HG03575 (cell line): ENCODE results near the gene SYNC.
A peak's percentile ranks its signal among the peaks of the same experiment; 100 is the strongest.
"Not testable (repeated sequence)": the region's sequence is repeated elsewhere in the genome, so short reads cannot be mapped to it uniquely, and the experiment has no call there.

Source experiments
- ATAC-seq: cut with Tn5 transposase; IDR thresholded peaks from one replicate; pipeline ENCODE4 v1.9.1; 2021; ENCODE audit not compliant: unreplicated experiment, insufficient number of reproducible peaks, low FRiP score; ENCODE audit errors: extremely low read depth

Gene SYNC

GRCh38 chr1:32651461-32652073 is 51.0 kb downstream of the SYNC start:
- no peak for ATAC-seq

GRCh38 chr1:32650752-32651460 is 51.7 kb downstream of the SYNC start, which contains the start of gene RBBP4:
Gene RBBP4, plus strand, starts transcription at chr1:32651208. Its CDS starts 99 bp downstream, at chr1:32651307.
- ATAC-seq: peak; percentile 38

- peak; percentile 64 for ATAC-seq
These were observed 52.3 kb downstream of the SYNC start, which contains the start of gene ZBTB8OS for GRCh38 chr1:32650248-32650751. Gene ZBTB8OS, minus strand, starts transcription at chr1:32650550. Its CDS starts 21 bp downstream, at chr1:32650529.

GRCh38 chr1:32647308-32648134 is 55.0 kb downstream of the SYNC start:
- no peak for ATAC-seq

- ATAC-seq: no peak
These were observed 58.1 kb downstream of the SYNC start for GRCh38 chr1:32644426-32644825.

- ATAC-seq: not testable (repeated sequence)
These were observed 60.2 kb downstream of the SYNC start for GRCh38 chr1:32642292-32642827.

GRCh38 chr1:32639489-32640075 is 63.0 kb downstream of the SYNC start:
- no peak for ATAC-seq

- ATAC-seq: no peak
These were observed 65.5 kb downstream of the SYNC start for GRCh38 chr1:32636914-32637645.

- ATAC-seq: no peak
These were observed 66.9 kb downstream of the SYNC start for GRCh38 chr1:32635508-32636277.

GRCh38 chr1:32632829-32633228 is 69.7 kb downstream of the SYNC start:
- ATAC-seq: no peak

GRCh38 chr1:32630173-32630572 is 72.4 kb downstream of the SYNC start:
- not testable (repeated sequence) for ATAC-seq
